ENCODE data around the gene PRKAB2. TPM values are rescaled to one million over a fixed set of nuclear protein-coding genes. Genes with fewer than 3 reads are reported as not detected.
"Not testable (repeated sequence)": the region's sequence is repeated elsewhere in the genome, so short reads cannot be mapped to it uniquely, and the experiment has no call there.

Gene PRKAB2
- total RNA-seq, 8 experiments from 2014 or later: 8.0 to 104 (median 38.7) TPM

GRCh38 chr1:147207192-147207591 lies 34.9 kb upstream of the PRKAB2 start:
- Histone ChIP-seq H3K4me1 (replicated peaks in 1 of 2) (no peaks in the 10 kb centered on the region), H3K4me3 (no peak overlapping the region), H3K27ac (no peak overlapping the region)
- WGBS, 10 experiments: 0 to 93% (median 50%) methylated on average over 1 of the region's 1 CpG; no CpG with 5 or more reads in 3 of the 10 experiments
- in situ Hi-C loops (cut with MboI; ENCODE audit: low pct_unique_long_range_greater_than_20kb in 2 of 9, low sequenced_read_pairs in 9 of 9, unreplicated experiment in 9 of 9): no loop called here
- no peak for ATAC-seq (replicated peaks in 6 of 8)

- ATAC-seq (replicated peaks in 6 of 8): no peak
- 44 to 93% (median 76%) methylated on average over 1 to 3 of the region's 3 CpGs for WGBS, 10 experiments
- H3K4me1 ChIP-seq (replicated peaks in 1 of 2): no peaks in the 10 kb centered on the region
- H3K27ac ChIP-seq: no peak overlapping the region
- no peak overlapping the region for H3K4me3 ChIP-seq
- in situ Hi-C loops (cut with MboI; ENCODE audit: low pct_unique_long_range_greater_than_20kb in 2 of 9, low sequenced_read_pairs in 9 of 9, unreplicated experiment in 9 of 9): no loop called here
These were observed 31.8 kb upstream of the PRKAB2 start for GRCh38 chr1:147204080-147204479.

- Histone ChIP-seq H3K4me3 (no peak overlapping the region), H3K4me1 (replicated peaks in 1 of 2) (no peaks in the 10 kb centered on the region), H3K27ac (no peak overlapping the region)
- 8 to 67% (median 35%) methylated on average over 1 to 2 of the region's 2 CpGs; no CpG with 5 or more reads in 2 of the 10 experiments for WGBS, 10 experiments
- in situ Hi-C loops (cut with MboI; ENCODE audit: low pct_unique_long_range_greater_than_20kb in 2 of 9, low sequenced_read_pairs in 9 of 9, unreplicated experiment in 9 of 9): no loop called here
- ATAC-seq (replicated peaks in 6 of 8): no peak
These were observed 30.3 kb upstream of the PRKAB2 start for GRCh38 chr1:147202576-147202975.

- Histone ChIP-seq H3K4me1 (replicated peaks in 1 of 2) (no peaks in the 10 kb centered on the region), H3K27ac (no peak overlapping the region), H3K4me3 (no peak overlapping the region)
- in situ Hi-C loops (cut with MboI; ENCODE audit: low pct_unique_long_range_greater_than_20kb in 2 of 9, low sequenced_read_pairs in 9 of 9, unreplicated experiment in 9 of 9): no loop called here
- no peak for ATAC-seq (replicated peaks in 6 of 8)
- WGBS, 10 experiments: 38 to 100% (median 83%) methylated on average over 1 of the region's 1 CpG
These were observed 29.5 kb upstream of the PRKAB2 start for GRCh38 chr1:147201786-147202185.

- H3K4me3 ChIP-seq: no peak overlapping the region
- in situ Hi-C loops (cut with MboI; ENCODE audit: low pct_unique_long_range_greater_than_20kb in 2 of 9, low sequenced_read_pairs in 9 of 9, unreplicated experiment in 9 of 9): no loop called here
- no peaks in the 10 kb centered on the region for H3K4me1 ChIP-seq (replicated peaks in 1 of 2)
- no peak overlapping the region for H3K27ac ChIP-seq
- WGBS, 10 experiments: 0 to 90% (median 80%) methylated on average over 1 to 4 of the region's 4 CpGs; no CpG with 5 or more reads in 1 of the 10 experiments
- no peak for ATAC-seq (replicated peaks in 6 of 8)
These were observed 29.0 kb upstream of the PRKAB2 start for GRCh38 chr1:147201276-147201675.

GRCh38 chr1:147197324-147197723 lies 25.1 kb upstream of the PRKAB2 start:
- H3K4me1 ChIP-seq (replicated peaks in 1 of 2); ATAC-seq (replicated peaks in 6 of 8); in situ Hi-C loops (cut with MboI; ENCODE audit: low pct_unique_long_range_greater_than_20kb in 2 of 9, low sequenced_read_pairs in 9 of 9, unreplicated experiment in 9 of 9); H3K4me3 ChIP-seq; H3K27ac ChIP-seq: not testable (repeated sequence)
- WGBS, 10 experiments: 50 to 100% (median 91%) methylated on average over 1 to 3 of the region's 3 CpGs; no CpG with 5 or more reads in 3 of the 10 experiments

- Histone ChIP-seq H3K27ac (no peak overlapping the region), H3K4me3 (no peak overlapping the region), H3K4me1 (replicated peaks in 1 of 2) (no peaks in the 10 kb centered on the region)
- 40 to 100% (median 86%) methylated on average over 1 to 2 of the region's 2 CpGs for WGBS, 10 experiments
- ATAC-seq (replicated peaks in 6 of 8): no peak
- in situ Hi-C loops (cut with MboI; ENCODE audit: low pct_unique_long_range_greater_than_20kb in 2 of 9, low sequenced_read_pairs in 9 of 9, unreplicated experiment in 9 of 9): no loop called here
These were observed 17.2 kb upstream of the PRKAB2 start for GRCh38 chr1:147189514-147189913.

- WGBS, 10 experiments: 60 to 100% (median 100%) methylated on average over 1 to 2 of the region's 2 CpGs; no CpG with 5 or more reads in 3 of the 10 experiments
- no peak for ATAC-seq (replicated peaks in 6 of 8)
These were observed 13.2 kb upstream of the PRKAB2 start for GRCh38 chr1:147185432-147185831.

GRCh38 chr1:147177611-147178380 lies 5.5 kb upstream of the PRKAB2 start:
- in situ Hi-C loops (cut with MboI; ENCODE audit: low pct_unique_long_range_greater_than_20kb in 2 of 9, low sequenced_read_pairs in 9 of 9, unreplicated experiment in 9 of 9): loop anchor here in 1 of 9 experiments (10.0 kb wide), 1 partner anchor 47 kb away; the partner anchor contains the start of gene FMO5
- Histone ChIP-seq H3K4me3 (no peak overlapping the region), H3K27ac (no peak overlapping the region), H3K4me1 (replicated peaks in 1 of 2) (peaks cover 7 to 14% of the 10 kb centered on the region in 2 donors)
- 16 to 95% (median 86%) methylated on average over 2 to 36 of the region's 36 CpGs; no CpG with 5 or more reads in 2 of the 10 experiments for WGBS, 10 experiments
- ATAC-seq (replicated peaks in 6 of 8): peak in 3 of 8 experiments; percentile 68 to 83 (median 79)

More at GRCh38 chr1:147185432-147185831, 13.2 kb upstream of the PRKAB2 start:
- in situ Hi-C loops (cut with MboI; ENCODE audit: low pct_unique_long_range_greater_than_20kb in 2 of 9, low sequenced_read_pairs in 9 of 9, unreplicated experiment in 9 of 9): no loop called here
- no peak overlapping the region for H3K4me3 ChIP-seq
- H3K27ac ChIP-seq: no peak overlapping the region
- no peaks in the 10 kb centered on the region for H3K4me1 ChIP-seq (replicated peaks in 1 of 2)

GRCh38 chr1:147171399-147172167 lies 687 bp downstream of the PRKAB2 start:
- in situ Hi-C loops (cut with MboI; ENCODE audit: low pct_unique_long_range_greater_than_20kb in 2 of 9, low sequenced_read_pairs in 9 of 9, unreplicated experiment in 9 of 9): loop anchor here in 1 of 9 experiments (10.0 kb wide), 1 partner anchor 53 kb away; the partner anchor contains the start of gene FMO5
- no peak for ATAC-seq (replicated peaks in 6 of 8)
- H3K4me3 ChIP-seq: peak overlapping the region; percentile 73 to 93 (median 74)
- 0 to 14% (median 2%) methylated on average over 1 to 23 of the region's 32 CpGs; no CpG with 5 or more reads in 2 of the 10 experiments for WGBS, 10 experiments
- peaks cover 24 to 30% of the 10 kb centered on the region in 2 donors for H3K4me1 ChIP-seq (replicated peaks in 1 of 2)
- H3K27ac ChIP-seq: peak overlapping the region; percentile 85 to 88

GRCh38 chr1:147169840-147170674 lies 2.2 kb downstream of the PRKAB2 start:
- Histone ChIP-seq H3K4me3 (peak overlapping the region; percentile 73 to 93 (median 74)), H3K27ac (peak overlapping the region; percentile 85 to 88), H3K4me1 (replicated peaks in 1 of 2) (peaks cover 24 to 30% of the 10 kb centered on the region in 2 donors)
- 0 to 100% (median 63%) methylated on average over 1 to 6 of the region's 6 CpGs for WGBS, 10 experiments
- ATAC-seq (replicated peaks in 6 of 8): no peak
- in situ Hi-C loops (cut with MboI; ENCODE audit: low pct_unique_long_range_greater_than_20kb in 2 of 9, low sequenced_read_pairs in 9 of 9, unreplicated experiment in 9 of 9): loop anchor here in 1 of 9 experiments (10.0 kb wide), 1 partner anchor 55 kb away; the partner anchor contains the start of gene FMO5

GRCh38 chr1:147169171-147169570 lies 3.1 kb downstream of the PRKAB2 start:
- 50 to 98% (median 75%) methylated on average over 2 to 3 of the region's 3 CpGs for WGBS, 10 experiments
- in situ Hi-C loops (cut with MboI; ENCODE audit: low pct_unique_long_range_greater_than_20kb in 2 of 9, low sequenced_read_pairs in 9 of 9, unreplicated experiment in 9 of 9): no loop called here
- Histone ChIP-seq H3K4me3 (no peak overlapping the region), H3K4me1 (replicated peaks in 1 of 2) (peaks cover 24 to 27% of the 10 kb centered on the region in 2 donors), H3K27ac (no peak overlapping the region)
- ATAC-seq (replicated peaks in 6 of 8): no peak

Data from motor neuron (in vitro differentiated cells).